HepG2 (cell line): ENCODE results near the gene EIF6.

Experiments used
- CBX2 ChIP-seq, 2 experiments: fragments of 200-600 bp in 1 of 2; sonication (generic); formaldehyde crosslinking in 1 of 2; IDR thresholded peaks; 2 replicates each; pipeline versions ENCODE4 v1.7.0 to v1.8.1; 2018 to 2022; ENCODE audit warnings: low read depth in 2 of 2, low read length in 1 of 2, mild to moderate bottlenecking in 1 of 2, missing genetic modification reagents in 1 of 2
- NFE2L2 ChIP-seq: fragments of 150-350 bp; IDR thresholded peaks from 2 replicates; pipeline ENCODE4 v1.6.1; 2014; ENCODE audit warnings: low read length
- POLR2AphosphoS5 ChIP-seq: IDR thresholded peaks from 2 replicates; pipeline ENCODE4 v1.6.1; 2012; ENCODE audit warnings: low read depth, low read length
- SMARCE1 ChIP-seq: fragments of 450-650 bp; IDR thresholded peaks from 2 replicates; pipeline ENCODE4 v1.6.1; 2017; ENCODE audit warnings: borderline replicate concordance
- SMC3 ChIP-seq: IDR thresholded peaks from 2 replicates; pipeline ENCODE4 v1.6.1; 2011; ENCODE audit warnings: low read length, improper control_type of control experiment
- ZNF430 ChIP-seq: sonication (generic); formaldehyde crosslinking; IDR thresholded peaks from 2 replicates; pipeline ENCODE4 v1.9.0; 2021; ENCODE audit warnings: mild to moderate bottlenecking, missing genetic modification reagents
- ZSCAN20 ChIP-seq: sonication (generic); formaldehyde crosslinking; IDR thresholded peaks from 2 replicates; pipeline ENCODE4 v1.4.0; 2020; ENCODE audit warnings: missing genetic modification reagents, mild to moderate bottlenecking, borderline replicate concordance
- TF ChIP-seq, protein P1 (sequence below): sonication (generic); formaldehyde crosslinking; IDR thresholded peaks from 2 replicates; pipeline ENCODE4 v1.5.0; 2020; ENCODE audit warnings: missing genetic modification reagents
- TF ChIP-seq, protein P2 (sequence below): sonication (generic); formaldehyde crosslinking; IDR thresholded peaks from 2 replicates; pipeline ENCODE4 v1.5.0; 2020; ENCODE audit warnings: mild to moderate bottlenecking, missing genetic modification reagents, moderate library complexity
- TF ChIP-seq, protein P3 (sequence below): sonication (generic); formaldehyde crosslinking; IDR thresholded peaks from 2 replicates; pipeline ENCODE4 v1.4.0; 2020; ENCODE audit warnings: missing genetic modification reagents, borderline replicate concordance
- TF ChIP-seq, protein P4 (sequence below): sonication (generic); formaldehyde crosslinking; IDR thresholded peaks from 2 replicates; pipeline ENCODE4 v1.4.0; 2020; ENCODE audit warnings: mild to moderate bottlenecking, missing genetic modification reagents
- TF ChIP-seq, protein P5 (sequence below): sonication (generic); formaldehyde crosslinking; IDR thresholded peaks from 2 replicates; pipeline ENCODE4 v1.4.0; 2020; ENCODE audit warnings: missing genetic modification reagents

DNA sequence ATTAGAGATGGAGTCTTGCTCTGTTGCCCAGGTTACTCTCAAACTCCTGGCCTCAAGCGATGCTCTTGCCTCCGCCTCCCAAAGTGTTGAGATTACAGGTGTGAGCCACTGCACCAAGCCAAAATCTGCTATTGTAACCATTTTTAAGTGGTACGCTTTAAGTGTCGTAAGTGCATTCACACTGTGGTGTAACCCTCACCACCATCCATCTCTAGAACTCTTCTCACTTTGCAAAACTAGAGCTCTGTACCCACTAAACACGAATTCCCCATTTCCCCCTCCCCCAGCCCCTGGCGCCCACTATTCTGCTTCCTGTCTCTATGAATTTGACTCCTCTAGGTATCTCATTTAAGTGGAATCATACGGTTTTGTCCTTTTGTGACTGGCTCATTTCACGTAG lies 10.5 kb upstream of the EIF6 start:
- TF ChIP-seq, protein P1, sequence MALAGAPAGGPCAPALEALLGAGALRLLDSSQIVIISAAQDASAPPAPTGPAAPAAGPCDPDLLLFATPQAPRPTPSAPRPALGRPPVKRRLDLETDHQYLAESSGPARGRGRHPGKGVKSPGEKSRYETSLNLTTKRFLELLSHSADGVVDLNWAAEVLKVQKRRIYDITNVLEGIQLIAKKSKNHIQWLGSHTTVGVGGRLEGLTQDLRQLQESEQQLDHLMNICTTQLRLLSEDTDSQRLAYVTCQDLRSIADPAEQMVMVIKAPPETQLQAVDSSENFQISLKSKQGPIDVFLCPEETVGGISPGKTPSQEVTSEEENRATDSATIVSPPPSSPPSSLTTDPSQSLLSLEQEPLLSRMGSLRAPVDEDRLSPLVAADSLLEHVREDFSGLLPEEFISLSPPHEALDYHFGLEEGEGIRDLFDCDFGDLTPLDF (CRISPR knock-in tag), result no peak
- TF ChIP-seq, protein P2, sequence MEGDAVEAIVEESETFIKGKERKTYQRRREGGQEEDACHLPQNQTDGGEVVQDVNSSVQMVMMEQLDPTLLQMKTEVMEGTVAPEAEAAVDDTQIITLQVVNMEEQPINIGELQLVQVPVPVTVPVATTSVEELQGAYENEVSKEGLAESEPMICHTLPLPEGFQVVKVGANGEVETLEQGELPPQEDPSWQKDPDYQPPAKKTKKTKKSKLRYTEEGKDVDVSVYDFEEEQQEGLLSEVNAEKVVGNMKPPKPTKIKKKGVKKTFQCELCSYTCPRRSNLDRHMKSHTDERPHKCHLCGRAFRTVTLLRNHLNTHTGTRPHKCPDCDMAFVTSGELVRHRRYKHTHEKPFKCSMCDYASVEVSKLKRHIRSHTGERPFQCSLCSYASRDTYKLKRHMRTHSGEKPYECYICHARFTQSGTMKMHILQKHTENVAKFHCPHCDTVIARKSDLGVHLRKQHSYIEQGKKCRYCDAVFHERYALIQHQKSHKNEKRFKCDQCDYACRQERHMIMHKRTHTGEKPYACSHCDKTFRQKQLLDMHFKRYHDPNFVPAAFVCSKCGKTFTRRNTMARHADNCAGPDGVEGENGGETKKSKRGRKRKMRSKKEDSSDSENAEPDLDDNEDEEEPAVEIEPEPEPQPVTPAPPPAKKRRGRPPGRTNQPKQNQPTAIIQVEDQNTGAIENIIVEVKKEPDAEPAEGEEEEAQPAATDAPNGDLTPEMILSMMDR (CRISPR knock-in tag), result no peak
- TF ChIP-seq, protein P3, sequence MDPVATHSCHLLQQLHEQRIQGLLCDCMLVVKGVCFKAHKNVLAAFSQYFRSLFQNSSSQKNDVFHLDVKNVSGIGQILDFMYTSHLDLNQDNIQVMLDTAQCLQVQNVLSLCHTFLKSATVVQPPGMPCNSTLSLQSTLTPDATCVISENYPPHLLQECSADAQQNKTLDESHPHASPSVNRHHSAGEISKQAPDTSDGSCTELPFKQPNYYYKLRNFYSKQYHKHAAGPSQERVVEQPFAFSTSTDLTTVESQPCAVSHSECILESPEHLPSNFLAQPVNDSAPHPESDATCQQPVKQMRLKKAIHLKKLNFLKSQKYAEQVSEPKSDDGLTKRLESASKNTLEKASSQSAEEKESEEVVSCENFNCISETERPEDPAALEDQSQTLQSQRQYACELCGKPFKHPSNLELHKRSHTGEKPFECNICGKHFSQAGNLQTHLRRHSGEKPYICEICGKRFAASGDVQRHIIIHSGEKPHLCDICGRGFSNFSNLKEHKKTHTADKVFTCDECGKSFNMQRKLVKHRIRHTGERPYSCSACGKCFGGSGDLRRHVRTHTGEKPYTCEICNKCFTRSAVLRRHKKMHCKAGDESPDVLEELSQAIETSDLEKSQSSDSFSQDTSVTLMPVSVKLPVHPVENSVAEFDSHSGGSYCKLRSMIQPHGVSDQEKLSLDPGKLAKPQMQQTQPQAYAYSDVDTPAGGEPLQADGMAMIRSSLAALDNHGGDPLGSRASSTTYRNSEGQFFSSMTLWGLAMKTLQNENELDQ (CRISPR knock-in tag), result no peak
- TF ChIP-seq POLR2AphosphoS5 (no peak), NFE2L2 (no peak), CBX2 (IDR thresholded peaks at IDR 0.05; ENCODE audit: low read depth, low read length) (no peak), CBX2 (CRISPR knock-in tag; IDR thresholded peaks at IDR 0.05; ENCODE audit: low read depth) (no peak), ZSCAN20 (CRISPR knock-in tag) (no peak), SMARCE1 (no peak), SMC3 (no peak), ZNF430 (no peak)
- TF ChIP-seq, protein P4, sequence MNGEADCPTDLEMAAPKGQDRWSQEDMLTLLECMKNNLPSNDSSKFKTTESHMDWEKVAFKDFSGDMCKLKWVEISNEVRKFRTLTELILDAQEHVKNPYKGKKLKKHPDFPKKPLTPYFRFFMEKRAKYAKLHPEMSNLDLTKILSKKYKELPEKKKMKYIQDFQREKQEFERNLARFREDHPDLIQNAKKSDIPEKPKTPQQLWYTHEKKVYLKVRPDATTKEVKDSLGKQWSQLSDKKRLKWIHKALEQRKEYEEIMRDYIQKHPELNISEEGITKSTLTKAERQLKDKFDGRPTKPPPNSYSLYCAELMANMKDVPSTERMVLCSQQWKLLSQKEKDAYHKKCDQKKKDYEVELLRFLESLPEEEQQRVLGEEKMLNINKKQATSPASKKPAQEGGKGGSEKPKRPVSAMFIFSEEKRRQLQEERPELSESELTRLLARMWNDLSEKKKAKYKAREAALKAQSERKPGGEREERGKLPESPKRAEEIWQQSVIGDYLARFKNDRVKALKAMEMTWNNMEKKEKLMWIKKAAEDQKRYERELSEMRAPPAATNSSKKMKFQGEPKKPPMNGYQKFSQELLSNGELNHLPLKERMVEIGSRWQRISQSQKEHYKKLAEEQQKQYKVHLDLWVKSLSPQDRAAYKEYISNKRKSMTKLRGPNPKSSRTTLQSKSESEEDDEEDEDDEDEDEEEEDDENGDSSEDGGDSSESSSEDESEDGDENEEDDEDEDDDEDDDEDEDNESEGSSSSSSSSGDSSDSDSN (CRISPR knock-in tag), result no peak
- TF ChIP-seq, protein P5, sequence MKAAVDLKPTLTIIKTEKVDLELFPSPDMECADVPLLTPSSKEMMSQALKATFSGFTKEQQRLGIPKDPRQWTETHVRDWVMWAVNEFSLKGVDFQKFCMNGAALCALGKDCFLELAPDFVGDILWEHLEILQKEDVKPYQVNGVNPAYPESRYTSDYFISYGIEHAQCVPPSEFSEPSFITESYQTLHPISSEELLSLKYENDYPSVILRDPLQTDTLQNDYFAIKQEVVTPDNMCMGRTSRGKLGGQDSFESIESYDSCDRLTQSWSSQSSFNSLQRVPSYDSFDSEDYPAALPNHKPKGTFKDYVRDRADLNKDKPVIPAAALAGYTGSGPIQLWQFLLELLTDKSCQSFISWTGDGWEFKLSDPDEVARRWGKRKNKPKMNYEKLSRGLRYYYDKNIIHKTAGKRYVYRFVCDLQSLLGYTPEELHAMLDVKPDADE (CRISPR knock-in tag), result no peak
